Mammary microvascular endothelial cell (primary cell): Measurements from ENCODE around the gene RAD23A. TPM values are rescaled to one million over a fixed set of nuclear protein-coding genes. Genes with fewer than 3 reads are reported as not detected.

Experiments used
- total RNA-seq: library from RNA; depleted of rRNA; stranded (reverse); fragments of >200 nt; gene quantifications from 2 replicates; pipeline ENCODE4 v1.2.3, GENCODE V29; 2015

RAD23A gene
- total RNA-seq, result 151 and 158 TPM in 2 replicates

DNA sequence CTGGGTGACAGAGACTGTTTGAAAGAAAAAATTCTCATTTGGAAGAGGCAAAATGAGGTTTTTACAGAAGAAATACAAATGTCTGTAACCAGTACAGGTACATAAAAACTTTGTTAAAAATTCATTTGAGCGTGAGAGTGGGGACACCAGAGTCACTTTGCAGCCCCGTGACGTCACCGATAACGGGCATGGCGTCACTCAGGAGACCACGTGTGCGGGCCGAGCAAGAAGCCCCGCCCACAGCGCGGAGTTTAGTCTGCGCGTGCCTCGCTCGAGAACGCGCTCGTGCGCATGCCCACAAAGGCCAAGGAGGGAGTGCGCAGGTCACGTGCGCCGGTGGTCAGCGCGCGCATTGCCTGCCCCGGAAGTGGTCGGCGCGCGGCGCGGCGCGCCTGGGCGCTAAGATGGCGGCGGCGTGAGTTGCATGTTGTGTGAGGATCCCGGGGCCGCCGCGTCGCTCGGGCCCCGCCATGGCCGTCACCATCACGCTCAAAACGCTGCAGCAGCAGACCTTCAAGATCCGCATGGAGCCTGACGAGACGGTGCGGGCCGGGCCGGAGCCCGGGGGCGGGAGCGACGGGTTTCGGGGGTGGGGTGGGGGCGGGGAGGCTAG lies at the start of gene RAD23A:
Gene RAD23A (plus strand): TSS at position 384 of the 613 bp plus-strand sequence. CDS start 87 bp downstream, at position 471.

DNA sequence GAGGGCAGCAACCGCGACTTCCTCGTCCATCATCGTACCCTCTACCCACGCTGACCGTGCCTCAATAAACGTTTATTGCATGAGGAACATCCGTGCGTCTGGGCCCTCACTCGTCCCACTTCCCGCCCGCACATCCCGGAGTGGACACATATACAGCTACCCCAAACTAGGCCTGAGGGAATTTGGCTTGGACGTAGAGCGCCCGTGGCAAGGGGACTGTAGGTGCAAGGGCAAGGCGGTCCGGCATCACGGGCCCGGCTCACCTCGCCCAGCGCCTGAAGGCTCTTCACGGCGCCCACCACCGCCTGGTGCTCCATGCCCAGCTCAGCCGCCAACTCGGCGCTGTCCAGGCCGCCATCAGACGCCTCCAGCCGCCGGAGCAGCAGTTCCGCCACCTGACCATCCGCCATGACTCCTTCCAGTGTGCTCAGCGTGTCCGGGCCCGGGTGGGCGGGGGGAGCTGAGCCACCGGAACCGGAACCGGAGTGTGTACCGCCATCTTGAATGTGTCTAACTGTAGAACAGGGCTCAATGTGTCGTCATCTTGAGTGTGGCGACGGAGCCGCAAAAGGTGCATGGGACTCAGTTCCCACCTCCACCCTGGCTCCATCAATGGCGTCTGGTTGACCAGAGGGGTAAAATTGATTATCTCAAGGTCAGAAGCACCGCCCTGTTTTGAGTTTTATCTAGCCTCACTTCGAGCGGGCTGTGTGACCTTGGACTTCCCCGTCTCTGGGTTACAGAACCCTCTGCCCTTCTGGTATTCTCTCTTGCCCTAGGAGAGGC lies 12.2 kb upstream of the RAD23A start, which contains the start of gene FARSA:
Gene FARSA (minus strand): TSS at position 425 of the 786 bp plus-strand sequence. CDS start 15 bp downstream, at position 410.

DNA sequence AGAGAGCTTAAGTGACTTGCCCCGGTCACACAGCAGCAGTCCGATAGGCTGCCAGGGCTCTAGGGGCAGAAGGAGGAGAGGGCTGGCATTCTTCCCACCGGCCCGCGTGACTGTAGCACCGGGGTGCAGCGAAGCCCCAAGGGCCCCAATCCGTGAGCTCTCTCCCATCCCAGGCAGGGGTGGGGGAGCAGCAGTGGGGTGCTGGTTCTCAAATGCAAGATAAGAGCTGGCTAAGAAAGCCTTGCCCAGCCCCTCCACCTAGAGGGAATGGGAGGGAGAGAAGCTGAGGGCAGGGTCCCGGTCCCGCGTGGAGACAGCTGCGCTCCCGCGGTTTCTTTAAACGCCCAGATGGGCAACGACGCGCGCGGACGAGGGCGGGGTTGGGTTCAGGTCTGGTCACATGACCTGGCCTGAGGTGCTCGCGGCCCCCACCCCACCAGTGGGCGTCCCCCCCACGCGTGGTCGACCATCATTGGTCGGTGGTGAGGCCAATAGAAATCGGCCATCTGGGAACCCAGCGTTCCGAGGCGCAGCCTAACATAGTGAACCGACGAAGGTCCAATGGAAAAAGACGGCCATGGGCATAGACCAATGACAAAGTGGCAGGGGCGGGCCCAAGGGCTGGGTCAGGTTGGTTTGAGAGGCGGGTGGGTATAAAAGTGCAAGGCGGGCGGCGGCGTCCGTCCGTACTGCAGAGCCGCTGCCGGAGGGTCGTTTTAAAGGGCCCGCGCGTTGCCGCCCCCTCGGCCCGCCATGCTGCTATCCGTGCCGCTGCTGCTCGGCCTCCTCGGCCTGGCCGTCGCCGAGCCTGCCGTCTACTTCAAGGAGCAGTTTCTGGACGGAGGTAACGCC lies 7.5 kb upstream of the RAD23A start, which contains the start of gene CALR:
Gene CALR (plus strand): TSS at position 683 of the 852 bp plus-strand sequence. CDS start 71 bp downstream, at position 754.

DNA sequence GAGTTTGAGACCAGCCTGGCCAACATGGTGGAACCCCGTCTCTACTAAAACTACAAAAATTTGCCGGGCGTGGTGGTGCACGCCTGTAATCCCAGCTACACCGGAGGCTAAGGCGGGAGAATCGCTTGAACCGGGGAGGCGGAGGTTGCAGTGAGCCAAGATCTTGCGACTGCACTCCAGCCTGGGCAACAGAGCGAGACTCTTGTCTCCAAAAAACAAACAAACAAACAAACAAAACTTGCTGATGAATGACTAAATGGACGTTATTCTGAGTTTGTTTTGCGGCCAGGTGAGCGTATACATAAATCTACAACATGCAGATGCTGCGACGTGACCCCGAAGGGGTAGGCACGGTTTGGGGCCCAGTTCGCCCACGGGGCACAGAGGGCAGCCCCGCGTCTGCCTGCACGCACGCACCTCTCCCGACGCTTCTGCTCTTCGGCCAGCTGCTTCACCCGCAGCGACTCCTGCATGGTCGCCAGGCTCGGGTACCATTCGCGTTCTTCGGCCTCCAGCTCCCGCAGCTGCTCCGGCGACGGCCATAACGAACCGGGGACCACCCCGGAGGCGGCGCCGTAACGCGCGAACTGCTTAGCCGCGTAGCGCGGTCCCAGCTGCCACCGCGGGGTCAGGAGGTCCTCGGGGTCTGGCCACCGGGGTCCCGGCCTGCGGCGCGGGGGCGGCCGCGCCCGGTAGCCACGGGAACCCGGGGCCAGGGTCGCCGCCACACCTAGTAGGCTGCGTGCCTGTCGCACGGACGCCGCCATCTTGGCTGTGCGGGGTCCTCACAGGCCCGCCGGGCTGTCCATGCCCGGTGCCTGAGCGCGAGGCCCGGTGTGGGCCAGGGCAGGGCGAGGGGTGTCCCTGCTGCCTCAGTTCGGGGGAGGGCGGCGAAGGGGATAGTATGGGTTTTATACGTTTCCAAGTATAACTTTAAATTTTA lies 11.1 kb downstream of the RAD23A start, which contains the start of gene GADD45GIP1:
Gene GADD45GIP1 (minus strand): TSS at position 778 of the 943 bp plus-strand sequence. CDS start 11 bp downstream, at position 767.

DNA sequence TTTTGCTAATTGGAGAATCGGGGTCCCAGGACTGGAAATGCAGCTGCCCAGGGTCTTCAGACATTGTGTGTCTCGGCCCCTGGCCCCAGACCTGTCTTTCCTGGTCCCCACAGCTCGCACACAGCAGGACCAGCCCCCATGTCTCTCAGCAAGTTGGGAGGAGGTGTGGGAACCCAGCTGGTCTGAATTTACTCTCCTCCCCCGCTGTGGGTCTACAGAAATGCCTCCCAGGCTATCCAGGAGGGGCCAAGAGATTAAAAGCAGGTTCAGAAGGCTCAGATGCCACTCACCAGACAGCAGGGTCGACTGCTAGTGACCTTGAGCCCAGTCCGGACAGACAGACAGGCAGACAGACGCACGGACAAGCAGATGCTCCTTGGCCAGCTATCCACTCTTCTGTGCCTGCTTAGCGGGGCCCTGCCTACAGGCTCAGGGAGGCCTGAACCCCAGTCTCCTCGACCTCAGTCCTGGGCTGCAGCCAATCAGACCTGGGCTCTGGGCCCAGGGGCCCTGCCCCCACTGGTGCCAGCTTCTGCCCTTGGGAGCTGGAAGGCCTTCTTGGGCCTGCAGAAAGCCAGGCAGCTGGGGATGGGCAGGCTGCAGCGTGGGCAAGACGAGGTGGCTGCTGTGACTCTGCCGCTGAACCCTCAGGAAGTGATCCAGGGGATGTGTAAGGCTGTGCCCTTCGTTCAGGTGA lies 23.8 kb downstream of the RAD23A start, which contains the start of gene DAND5:
Gene DAND5 (plus strand): TSS at position 285 of the 697 bp plus-strand sequence. CDS start 85 bp downstream, at position 370.

DNA sequence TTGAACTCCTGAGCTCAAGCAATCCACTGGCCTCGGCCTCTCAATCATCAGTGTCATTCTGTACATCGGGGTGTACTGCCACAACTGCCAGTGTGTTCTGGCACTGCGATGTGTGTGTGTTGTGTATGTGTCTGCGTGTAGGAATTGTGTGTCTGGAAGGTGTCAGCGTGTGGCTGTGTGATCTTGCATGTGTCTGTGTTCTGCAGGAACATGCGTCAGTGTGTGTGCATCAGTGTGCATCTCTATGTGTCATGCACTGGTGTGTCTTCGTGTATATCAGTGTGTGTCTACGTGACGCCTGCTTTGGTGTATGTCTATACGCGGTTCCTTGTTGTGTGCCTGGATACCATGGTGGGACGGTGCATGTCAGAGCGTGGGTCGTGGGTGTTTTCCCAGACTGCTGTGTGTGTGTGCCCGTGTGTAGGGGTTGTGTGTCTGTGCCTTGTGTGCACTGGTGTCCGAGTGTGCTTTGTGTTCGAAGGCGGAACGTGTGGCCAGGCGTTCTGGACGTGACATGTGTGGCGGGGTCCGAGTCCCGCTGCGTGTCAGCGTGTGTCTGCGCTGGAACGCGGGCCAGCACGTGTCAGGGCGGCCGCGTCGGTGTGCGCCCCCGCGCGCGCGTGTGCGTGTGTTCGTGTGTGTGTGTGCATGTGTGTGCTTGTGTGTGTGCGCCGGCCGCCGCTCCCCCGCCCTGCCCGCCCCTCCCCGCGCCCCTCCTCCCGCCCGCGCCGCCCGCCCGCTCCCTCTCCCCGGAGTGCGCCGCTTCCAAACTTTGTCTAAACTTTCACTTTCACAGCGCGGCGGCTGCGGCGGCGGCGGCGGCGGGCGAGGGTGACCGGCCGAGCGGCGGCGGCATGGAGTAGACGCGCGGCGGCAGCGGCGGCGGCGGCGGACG lies 49.3 kb downstream of the RAD23A start, which contains the start of gene NFIX:
Gene NFIX (plus strand): TSS at position 775 of the 895 bp plus-strand sequence. CDS start 363 bp downstream, outside the sequence.

Other genes starting within 250 kb of the RAD23A start
- 11.2 and 12.2 TPM in 2 replicates for gene FBXW9, start 249.2 kb upstream of the RAD23A start, total RNA-seq
- gene TNPO2, start 221.9 kb upstream of the RAD23A start, total RNA-seq, result 15.9 and 22.0 TPM in 2 replicates
- 357 and 460 TPM in 2 replicates for gene TRIR, start 211.2 kb upstream of the RAD23A start, total RNA-seq
- gene GET3, start 208.4 kb upstream of the RAD23A start, total RNA-seq, result 101 and 128 TPM in 2 replicates
- not detected in 2 replicates for gene BEST2, start 194.1 kb upstream of the RAD23A start, total RNA-seq
- gene HOOK2, start 170.3 kb upstream of the RAD23A start, total RNA-seq, result 7.1 and 9.2 TPM in 2 replicates
- 64.7 and 67.1 TPM in 2 replicates for gene JUNB, start 154.4 kb upstream of the RAD23A start, total RNA-seq
- gene PRDX2, start 144.1 kb upstream of the RAD23A start, total RNA-seq, result 201 and 211 TPM in 2 replicates
- not detected in 2 replicates for gene THSD8, start 143.8 kb upstream of the RAD23A start, total RNA-seq
- 36.4 and 46.4 TPM in 2 replicates for gene RNASEH2A, start 139.3 kb upstream of the RAD23A start, total RNA-seq
- not detected in 2 replicates for gene RTBDN, start 111.3 kb upstream of the RAD23A start, total RNA-seq
- 2.6 TPM in 1 of 2 replicates, not detected in the other for gene MAST1, start 107.3 kb upstream of the RAD23A start, total RNA-seq
- gene DNASE2, start 64.4 kb upstream of the RAD23A start, total RNA-seq, result 36.9 and 41.3 TPM in 2 replicates
- not detected in 2 replicates for gene KLF1, start 58.7 kb upstream of the RAD23A start, total RNA-seq
- 32.0 and 42.9 TPM in 2 replicates for gene GCDH, start 54.7 kb upstream of the RAD23A start, total RNA-seq
- gene SYCE2, start 26.6 kb upstream of the RAD23A start, total RNA-seq, result 0.13 and 0.64 TPM in 2 replicates
- 91.5 and 95.4 TPM in 2 replicates for gene FARSA, start 12.2 kb upstream of the RAD23A start, total RNA-seq
- 1,347 and 1,380 TPM in 2 replicates for gene CALR, start 7.3 kb upstream of the RAD23A start, total RNA-seq
- gene GADD45GIP1, start 11.4 kb downstream of the RAD23A start, total RNA-seq, result 70.1 and 88.1 TPM in 2 replicates
- 0.07 TPM in 1 of 2 replicates, not detected in the other for gene DAND5, start 23.7 kb downstream of the RAD23A start, total RNA-seq
- 7.1 and 8.8 TPM in 2 replicates for gene NFIX, start 49.6 kb downstream of the RAD23A start, total RNA-seq
- gene LYL1, start 157.0 kb downstream of the RAD23A start, total RNA-seq, result 125 and 131 TPM in 2 replicates
- gene TRMT1, start 170.9 kb downstream of the RAD23A start, total RNA-seq, result 43.1 and 48.7 TPM in 2 replicates
- 65.8 and 74.4 TPM in 2 replicates for gene NACC1, start 172.4 kb downstream of the RAD23A start, total RNA-seq
- gene STX10, start 204.5 kb downstream of the RAD23A start, total RNA-seq, result 69.8 and 88.1 TPM in 2 replicates
- gene IER2, start 204.5 kb downstream of the RAD23A start, total RNA-seq, result 115 and 132 TPM in 2 replicates